Fibroblast of skin of left quadriceps (primary cell): ENCODE measurements around the gene TUG1.

ENCODE experiments used
- DNase-seq, 2 experiments: peaks; one replicate each; pipeline ENCODE4 v3.0.0-alpha.2; 2013; ENCODE audit warnings: low read depth in 2 of 2

Gene TUG1

GRCh38 chr22:31001124-31001770 lies 32.2 kb downstream of the TUG1 start:
- DNase-seq: no peak

- DNase-seq: no peak
Measured at GRCh38 chr22:31005535-31005934, 36.5 kb downstream of the TUG1 start.

GRCh38 chr22:31019191-31019930 lies 50.3 kb downstream of the TUG1 start:
- no peak for DNase-seq

- DNase-seq: no peak
Measured at GRCh38 chr22:31020334-31020733, 51.3 kb downstream of the TUG1 start.

GRCh38 chr22:31022516-31022915 lies 53.5 kb downstream of the TUG1 start:
- no peak for DNase-seq
